GM13977 (cell line): ENCODE measurements around the gene SLCO4A1.
A peak's percentile ranks its signal among the peaks of the same experiment; 100 is the strongest.

Source experiments
- DNase-seq: peaks from one replicate; pipeline ENCODE4 v3.0.0; 2012; ENCODE audit warnings: low spot score
- CTCF ChIP-seq: IDR thresholded peaks from 2 replicates; pipeline ENCODE4 v1.5.1; 2012; ENCODE audit warnings: mild to moderate bottlenecking, control low read depth; ENCODE audit not compliant: insufficient read depth; ENCODE audit errors: extremely low read depth, missing control alignments
- in situ Hi-C: fragments of 300-500 bp; cut with MboI; formaldehyde crosslinking; loops from one replicate; pipeline ENCODE4 v1.12.0; 2022; ENCODE audit warnings: low sequenced_read_pairs, low pct_unique_long_range_greater_than_20kb, mixed read lengths, inconsistent platforms; ENCODE audit not compliant: unreplicated experiment

SLCO4A1 gene

GRCh38 chr20:62638679-62639406, 3.5 kb upstream of the SLCO4A1 start:
- no peak for TF ChIP-seq CTCF
- no peak for DNase-seq

GRCh38 chr20:62639765-62640164, 2.5 kb upstream of the SLCO4A1 start:
- no peak for DNase-seq
- in situ Hi-C loops: no loop called here
- TF ChIP-seq CTCF: no peak

More at GRCh38 chr20:62638679-62639406, 3.5 kb upstream of the SLCO4A1 start:
- in situ Hi-C loops: no loop called here

- in situ Hi-C loops: no loop called here
- DNase-seq: no peak
- TF ChIP-seq CTCF: no peak
These were observed 1.4 kb upstream of the SLCO4A1 start for GRCh38 chr20:62640870-62641269.

GRCh38 chr20:62641321-62642050, 817 bp upstream of the SLCO4A1 start:
- TF ChIP-seq CTCF: no peak
- in situ Hi-C loops: no loop called here
- DNase-seq: no peak

- in situ Hi-C loops: no loop called here
- TF ChIP-seq CTCF: no peak
- DNase-seq: peak; percentile 70
These were observed 590 bp downstream of the SLCO4A1 start for GRCh38 chr20:62642666-62643520.

- in situ Hi-C loops: no loop called here
These were observed 1.3 kb downstream of the SLCO4A1 start for GRCh38 chr20:62643521-62644043.

More at GRCh38 chr20:62643521-62644043, 1.3 kb downstream of the SLCO4A1 start:
- DNase-seq: no peak
- TF ChIP-seq CTCF: no peak
